ENCODE data around the gene DOCK4.

The DOCK4 gene

GRCh38 chr7:112092709-112093395 lies 113.3 kb downstream of the DOCK4 start:
- no peak overlapping the region for H3K4me3 ChIP-seq (ENCODE audit: low read depth, low read length)
- DNase-seq (ENCODE audit: low read depth), result no peak
- TF ChIP-seq, protein P1, sequence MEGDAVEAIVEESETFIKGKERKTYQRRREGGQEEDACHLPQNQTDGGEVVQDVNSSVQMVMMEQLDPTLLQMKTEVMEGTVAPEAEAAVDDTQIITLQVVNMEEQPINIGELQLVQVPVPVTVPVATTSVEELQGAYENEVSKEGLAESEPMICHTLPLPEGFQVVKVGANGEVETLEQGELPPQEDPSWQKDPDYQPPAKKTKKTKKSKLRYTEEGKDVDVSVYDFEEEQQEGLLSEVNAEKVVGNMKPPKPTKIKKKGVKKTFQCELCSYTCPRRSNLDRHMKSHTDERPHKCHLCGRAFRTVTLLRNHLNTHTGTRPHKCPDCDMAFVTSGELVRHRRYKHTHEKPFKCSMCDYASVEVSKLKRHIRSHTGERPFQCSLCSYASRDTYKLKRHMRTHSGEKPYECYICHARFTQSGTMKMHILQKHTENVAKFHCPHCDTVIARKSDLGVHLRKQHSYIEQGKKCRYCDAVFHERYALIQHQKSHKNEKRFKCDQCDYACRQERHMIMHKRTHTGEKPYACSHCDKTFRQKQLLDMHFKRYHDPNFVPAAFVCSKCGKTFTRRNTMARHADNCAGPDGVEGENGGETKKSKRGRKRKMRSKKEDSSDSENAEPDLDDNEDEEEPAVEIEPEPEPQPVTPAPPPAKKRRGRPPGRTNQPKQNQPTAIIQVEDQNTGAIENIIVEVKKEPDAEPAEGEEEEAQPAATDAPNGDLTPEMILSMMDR (IDR thresholded peaks at IDR 0.05; ENCODE audit: insufficient read depth, low read depth, low read length, missing control alignments), result no peak

- TF ChIP-seq, protein P1 (IDR thresholded peaks at IDR 0.05; ENCODE audit: insufficient read depth, low read depth, low read length, missing control alignments), result no peak
- DNase-seq (ENCODE audit: low read depth), result no peak
- no peak overlapping the region for H3K4me3 ChIP-seq (ENCODE audit: low read depth, low read length)
Observed at GRCh38 chr7:112092306-112092705, 113.9 kb downstream of the DOCK4 start.

DNA sequence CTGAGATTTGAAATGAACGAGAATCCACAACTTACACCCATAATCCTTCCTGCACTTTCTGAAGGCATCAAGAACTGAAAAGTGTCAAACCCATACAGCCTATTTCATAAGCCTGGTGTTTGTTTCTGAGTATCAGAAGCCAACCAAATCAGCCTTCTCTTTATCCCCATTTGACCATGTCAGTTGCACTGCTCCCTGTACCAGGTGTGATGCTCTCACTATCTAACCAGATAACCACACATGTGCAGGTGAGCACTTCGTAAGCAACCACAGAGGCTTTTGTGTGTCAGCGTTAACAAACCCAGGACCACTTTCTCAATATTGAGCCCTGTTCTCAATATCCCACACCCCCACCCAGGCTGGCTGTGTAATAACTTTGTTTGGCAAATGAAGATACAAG lies 114.4 kb downstream of the DOCK4 start:
- TF ChIP-seq, protein P1 (IDR thresholded peaks at IDR 0.05; ENCODE audit: insufficient read depth, low read depth, low read length, missing control alignments), result no peak
- H3K4me3 ChIP-seq (ENCODE audit: low read depth, low read length), result no peak overlapping the region
- no peak for DNase-seq (ENCODE audit: low read depth)

DNA sequence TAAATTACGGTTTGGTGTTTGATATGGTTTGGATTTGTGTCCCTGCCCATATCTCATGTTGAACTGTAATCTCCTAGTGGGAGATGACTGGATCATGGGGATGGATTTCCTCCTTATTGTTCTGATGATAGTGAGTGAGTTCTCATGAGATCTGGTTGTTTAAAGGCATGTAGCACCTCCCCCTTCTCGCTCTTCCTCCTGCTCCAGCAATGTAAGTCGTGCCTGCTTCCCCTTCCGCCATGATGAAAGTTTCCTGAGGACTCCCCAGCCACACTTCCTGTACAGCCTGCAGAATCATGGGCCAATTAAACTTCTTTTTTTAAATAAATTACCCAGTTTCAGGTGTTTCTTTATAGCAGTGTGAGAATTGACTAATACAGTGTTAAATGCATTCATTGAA lies 116.6 kb downstream of the DOCK4 start:
- TF ChIP-seq, protein P1 (IDR thresholded peaks at IDR 0.05; ENCODE audit: insufficient read depth, low read depth, low read length, missing control alignments), result no peak
- DNase-seq (ENCODE audit: low read depth), result no peak
- no peak overlapping the region for H3K4me3 ChIP-seq (ENCODE audit: low read depth, low read length)

- DNase-seq (ENCODE audit: low read depth), result no peak
- TF ChIP-seq, protein P1 (IDR thresholded peaks at IDR 0.05; ENCODE audit: insufficient read depth, low read depth, low read length, missing control alignments), result no peak
Observed at GRCh38 chr7:112088484-112089016, 117.6 kb downstream of the DOCK4 start.

DNA sequence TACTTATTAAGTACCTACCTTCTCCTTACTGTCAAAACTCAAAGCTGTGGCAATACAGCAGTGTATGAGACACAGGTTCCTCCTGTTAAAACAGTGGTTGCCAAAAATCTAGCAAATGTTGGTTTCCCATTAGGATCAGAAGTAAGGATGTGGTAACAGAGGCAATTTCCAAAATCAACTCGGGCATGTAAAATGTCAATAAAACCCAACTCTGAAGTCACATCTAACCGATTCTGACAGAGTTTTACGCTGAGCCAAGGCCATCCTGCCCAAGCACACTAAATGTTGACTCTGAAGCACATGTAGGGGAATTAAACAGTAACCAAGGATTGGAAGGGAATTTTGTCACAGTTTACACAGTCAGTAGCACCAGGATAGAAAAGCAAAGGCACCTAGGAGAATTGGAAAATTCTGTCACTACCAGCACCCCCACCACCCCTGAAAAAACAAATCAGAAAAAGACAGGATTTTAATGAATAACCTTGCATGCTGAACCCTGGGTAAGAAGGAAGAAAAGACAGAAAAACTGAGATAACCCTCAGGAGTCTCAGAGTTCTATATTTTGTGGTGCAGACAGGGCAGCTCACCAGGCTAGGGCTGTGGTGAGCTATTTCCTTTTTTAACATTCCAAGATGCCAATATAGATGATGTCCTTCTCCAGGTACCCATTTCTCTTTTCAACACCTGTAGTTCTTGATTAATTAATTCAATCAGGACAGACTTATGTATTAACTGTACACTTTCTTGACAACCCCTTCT lies 119.5 kb downstream of the DOCK4 start:
- TF ChIP-seq, protein P1 (IDR thresholded peaks at IDR 0.05; ENCODE audit: insufficient read depth, low read depth, low read length, missing control alignments), result no peak
- no peak for DNase-seq (ENCODE audit: low read depth)
- H3K4me3 ChIP-seq (ENCODE audit: low read depth, low read length), result no peak overlapping the region

More at GRCh38 chr7:112088484-112089016, 117.6 kb downstream of the DOCK4 start:
- no peak overlapping the region for H3K4me3 ChIP-seq (ENCODE audit: low read depth, low read length)
